Fibroblast of skin of right quadriceps (primary cell): ENCODE results near the gene HOXA13.

Source experiments
- DNase-seq: peaks from one replicate; pipeline ENCODE4 v3.0.0-alpha.2; 2013

The HOXA13 gene

GRCh38 chr7:27199849-27200760 lies at the start of gene HOXA13:
TSS of gene HOXA13 (minus strand) at chr7:27200091. CDS start at chr7:27200077, 14 bp downstream.
- DNase-seq: no peak

- peak; percentile 34 for DNase-seq
Observed at GRCh38 chr7:27248911-27249723, 49.2 kb upstream of the HOXA13 start.

DNA sequence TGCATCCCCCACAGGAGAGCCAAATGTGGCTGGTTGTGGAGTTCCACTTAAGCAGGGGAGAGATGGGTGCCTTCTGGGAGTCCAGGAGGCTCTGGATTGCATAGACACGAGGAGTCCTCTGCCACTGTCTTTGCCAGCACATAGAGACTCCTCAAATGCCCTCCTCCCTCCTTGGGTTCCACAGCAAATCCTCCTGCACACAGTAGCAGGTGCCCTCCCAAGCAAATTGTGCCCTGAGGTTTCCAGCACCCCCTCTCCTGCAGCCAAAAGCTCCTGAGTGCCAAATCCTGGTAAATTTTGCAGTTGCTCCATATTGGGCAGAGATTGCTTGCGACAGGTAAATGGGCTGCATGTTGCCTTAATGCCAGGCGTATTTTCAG lies 48.5 kb upstream of the HOXA13 start:
- DNase-seq: no peak

GRCh38 chr7:27247452-27248426 lies 47.8 kb upstream of the HOXA13 start:
- DNase-seq: no peak

DNA sequence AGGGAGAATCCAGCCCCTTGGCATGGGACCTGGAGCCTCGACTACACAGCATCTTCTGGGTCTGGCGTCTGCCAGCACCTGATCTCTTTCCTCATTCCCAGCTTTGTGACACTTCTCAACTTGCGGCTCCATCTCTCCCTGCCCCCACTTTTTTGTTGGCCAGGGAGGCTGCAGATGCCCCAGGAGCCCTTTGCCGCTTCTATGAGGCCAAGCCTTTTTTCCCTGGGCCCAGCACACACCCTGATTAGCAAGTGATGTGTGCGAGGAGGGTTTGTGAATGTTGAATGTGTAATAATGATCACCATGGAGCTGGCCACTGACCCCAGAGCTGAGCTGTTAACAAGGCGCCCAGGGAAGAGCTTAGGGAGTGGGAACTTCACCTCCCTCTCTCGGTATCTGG lies 47.1 kb upstream of the HOXA13 start:
- DNase-seq: no peak

DNA sequence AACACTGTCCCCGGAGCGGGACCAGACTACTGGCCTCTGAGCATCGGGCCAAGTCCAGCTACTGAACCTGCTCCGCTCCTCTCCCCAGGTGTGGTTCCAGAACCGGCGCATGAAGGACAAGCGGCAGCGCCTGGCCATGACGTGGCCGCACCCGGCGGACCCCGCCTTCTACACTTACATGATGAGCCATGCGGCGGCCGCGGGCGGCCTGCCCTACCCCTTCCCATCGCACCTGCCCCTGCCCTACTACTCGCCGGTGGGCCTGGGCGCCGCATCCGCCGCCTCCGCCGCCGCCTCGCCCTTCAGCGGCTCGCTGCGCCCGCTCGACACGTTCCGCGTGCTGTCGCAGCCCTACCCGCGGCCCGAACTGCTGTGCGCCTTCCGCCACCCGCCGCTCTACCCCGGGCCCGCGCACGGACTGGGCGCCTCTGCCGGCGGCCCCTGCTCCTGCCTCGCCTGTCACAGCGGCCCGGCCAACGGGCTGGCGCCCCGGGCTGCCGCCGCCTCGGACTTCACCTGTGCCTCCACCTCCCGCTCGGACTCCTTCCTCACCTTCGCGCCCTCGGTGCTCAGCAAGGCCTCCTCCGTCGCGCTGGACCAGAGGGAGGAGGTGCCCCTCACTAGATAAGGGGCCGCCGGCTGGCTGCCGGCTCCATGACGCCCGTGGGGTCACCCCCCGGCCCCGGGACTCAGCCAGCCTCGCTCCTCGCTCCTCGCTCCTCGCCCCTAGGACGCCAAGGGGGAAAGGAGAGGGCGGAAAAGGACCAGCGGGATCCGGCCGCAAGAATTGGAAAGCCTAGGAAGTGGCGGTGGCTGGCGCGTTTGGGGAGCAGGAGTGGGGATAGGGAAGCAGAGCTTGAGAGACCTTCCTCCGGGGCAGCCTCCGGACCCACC lies 46.2 kb upstream of the HOXA13 start:
- DNase-seq: no peak

GRCh38 chr7:27245124-27245797 lies 45.4 kb upstream of the HOXA13 start:
- DNase-seq: no peak

DNA sequence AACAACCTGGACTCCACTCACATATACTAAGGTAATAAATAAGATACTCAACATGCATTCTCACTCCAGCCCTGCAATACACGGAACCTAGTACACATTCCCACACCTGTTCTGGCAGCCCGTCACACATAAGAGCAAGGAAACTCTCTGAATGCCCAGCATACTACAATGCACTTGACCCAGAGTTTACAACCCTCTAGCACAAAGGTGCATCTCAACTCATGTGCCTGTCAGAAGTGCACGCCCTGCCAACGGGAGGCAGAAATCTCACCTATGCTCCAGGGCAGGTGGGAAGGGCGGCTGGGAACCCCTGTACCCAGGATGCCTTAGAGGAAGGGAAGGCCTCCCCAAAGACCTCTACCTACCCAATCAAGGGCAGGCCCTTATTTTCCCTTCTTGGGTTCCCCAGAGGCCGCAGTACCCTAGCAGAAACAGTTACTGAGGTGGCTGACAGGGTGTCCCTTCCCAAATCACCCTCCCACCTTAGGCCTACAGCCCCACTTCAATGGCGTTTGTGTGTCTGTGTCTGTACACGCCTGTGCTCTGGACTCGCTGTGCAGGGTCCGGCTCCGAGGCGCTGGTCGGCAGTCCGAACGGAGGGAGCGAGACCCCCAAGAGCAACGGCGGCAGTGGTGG lies 44.7 kb upstream of the HOXA13 start:
- DNase-seq: no peak

DNA sequence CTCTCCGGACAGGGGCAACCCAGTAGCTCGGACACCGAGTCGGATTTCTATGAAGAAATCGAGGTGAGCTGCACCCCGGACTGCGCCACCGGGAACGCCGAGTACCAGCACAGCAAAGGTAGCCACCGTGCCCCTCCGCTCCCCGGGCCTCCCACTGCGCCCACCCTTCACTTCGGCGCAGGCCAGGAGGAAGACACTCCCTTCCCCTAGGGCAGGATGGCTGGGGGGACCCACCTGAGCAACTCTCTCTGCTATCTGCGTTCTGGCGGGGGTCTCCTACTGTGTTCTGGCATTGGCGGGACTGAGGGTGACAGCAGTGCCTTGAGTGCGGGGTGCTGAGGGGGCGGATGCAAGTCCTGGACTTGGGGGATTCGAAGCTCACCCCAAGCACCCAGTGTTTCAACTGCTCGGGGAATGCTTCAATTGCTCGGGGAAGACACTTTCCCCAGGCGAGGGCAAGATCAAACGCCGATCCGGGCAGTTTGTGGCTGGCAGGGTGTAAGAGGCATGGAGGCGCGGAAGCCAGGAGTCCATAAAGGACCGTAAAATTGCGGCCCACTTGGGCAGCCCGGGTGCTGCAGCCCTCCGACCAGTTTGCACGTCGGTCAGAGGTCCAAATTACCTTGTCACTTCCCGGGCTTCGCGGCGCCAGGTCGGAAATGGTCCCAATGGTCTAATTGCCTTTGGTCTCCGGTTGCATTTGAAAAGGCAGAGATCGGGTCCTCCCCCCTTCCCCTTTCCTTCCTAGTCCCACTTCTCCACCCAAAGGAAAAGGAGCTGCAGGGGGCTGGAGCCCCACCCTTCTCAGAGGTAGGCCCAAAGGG lies 43.7 kb upstream of the HOXA13 start:
- DNase-seq: no peak

DNA sequence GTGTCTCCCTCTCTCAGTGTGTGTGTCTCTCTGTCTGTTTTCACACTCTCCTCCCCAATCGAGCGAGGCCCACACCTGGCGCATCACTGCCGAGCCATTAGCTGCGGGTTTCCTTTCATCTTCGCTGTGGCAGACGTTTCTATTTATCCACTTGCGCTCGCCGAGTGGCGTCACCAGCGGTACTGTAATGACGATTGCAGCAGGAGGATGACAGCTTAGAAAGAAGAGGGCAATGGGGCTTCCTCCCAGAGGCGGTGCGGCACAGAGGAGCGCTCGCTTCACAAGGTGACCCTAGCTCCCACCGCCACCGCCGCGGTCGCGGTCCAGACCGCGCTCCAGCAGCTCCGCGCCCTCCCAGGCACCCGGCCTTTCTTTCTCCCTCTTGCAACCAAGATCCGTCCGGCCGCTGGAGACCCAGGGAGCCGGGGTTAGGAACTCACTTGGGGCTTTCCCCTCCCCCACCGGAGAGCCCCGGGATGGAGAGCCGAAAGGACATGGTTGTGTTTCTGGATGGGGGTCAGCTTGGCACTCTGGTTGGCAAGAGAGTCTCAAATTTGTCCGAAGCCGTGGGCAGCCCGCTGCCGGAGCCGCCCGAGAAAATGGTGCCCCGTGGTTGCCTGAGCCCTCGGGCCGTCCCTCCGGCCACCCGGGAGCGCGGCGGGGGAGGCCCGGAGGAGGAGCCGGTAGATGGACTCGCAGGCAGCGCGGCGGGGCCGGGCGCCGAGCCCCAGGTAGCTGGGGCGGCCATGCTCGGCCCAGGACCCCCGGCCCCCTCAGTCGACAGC lies 42.9 kb upstream of the HOXA13 start, which contains the start of gene EVX1:
Gene EVX1 (plus strand): TSS at position 248 of the 785 bp plus-strand sequence. CDS start 229 bp downstream, at position 477.
- DNase-seq: no peak

- no peak for DNase-seq
Observed at GRCh38 chr7:27242154-27242553, 42.3 kb upstream of the HOXA13 start.

- DNase-seq: no peak
Observed at GRCh38 chr7:27241189-27242056, 41.5 kb upstream of the HOXA13 start.

DNA sequence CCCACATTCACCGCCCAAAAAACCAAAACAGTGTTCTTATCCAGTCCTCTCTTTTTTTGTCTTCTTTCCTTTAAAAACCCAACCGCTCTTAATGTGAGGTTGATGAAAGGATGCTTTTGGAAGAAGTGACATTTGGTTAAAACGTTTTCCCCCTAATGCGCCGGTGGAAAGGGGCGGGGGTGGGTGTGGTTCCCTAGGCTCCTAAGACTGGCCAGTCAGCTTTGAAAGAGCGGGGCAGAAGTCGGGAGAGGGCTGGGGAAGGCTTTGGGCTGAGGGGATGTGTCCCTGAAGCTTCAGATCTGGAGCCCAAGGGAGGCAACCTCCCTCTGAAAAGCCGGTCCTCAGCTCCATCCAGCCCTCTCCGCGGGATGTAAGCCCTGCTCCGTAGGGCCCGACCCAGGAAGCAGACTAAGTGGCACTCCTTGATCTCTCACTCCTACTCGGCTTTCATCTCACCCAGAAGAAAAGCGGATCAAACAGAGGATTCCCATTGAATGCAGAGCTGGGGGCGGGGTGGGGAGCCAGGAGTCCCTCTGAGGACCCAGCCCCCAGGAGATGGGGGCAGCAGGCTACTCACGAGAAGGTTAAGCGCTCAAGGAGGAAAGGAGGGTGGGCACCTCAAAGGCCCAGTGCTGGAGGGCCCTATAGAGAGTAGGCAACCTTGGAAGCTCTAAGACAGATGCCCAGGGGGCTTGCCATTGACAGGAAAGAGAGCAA lies 40.3 kb upstream of the HOXA13 start:
- DNase-seq: no peak

DNA sequence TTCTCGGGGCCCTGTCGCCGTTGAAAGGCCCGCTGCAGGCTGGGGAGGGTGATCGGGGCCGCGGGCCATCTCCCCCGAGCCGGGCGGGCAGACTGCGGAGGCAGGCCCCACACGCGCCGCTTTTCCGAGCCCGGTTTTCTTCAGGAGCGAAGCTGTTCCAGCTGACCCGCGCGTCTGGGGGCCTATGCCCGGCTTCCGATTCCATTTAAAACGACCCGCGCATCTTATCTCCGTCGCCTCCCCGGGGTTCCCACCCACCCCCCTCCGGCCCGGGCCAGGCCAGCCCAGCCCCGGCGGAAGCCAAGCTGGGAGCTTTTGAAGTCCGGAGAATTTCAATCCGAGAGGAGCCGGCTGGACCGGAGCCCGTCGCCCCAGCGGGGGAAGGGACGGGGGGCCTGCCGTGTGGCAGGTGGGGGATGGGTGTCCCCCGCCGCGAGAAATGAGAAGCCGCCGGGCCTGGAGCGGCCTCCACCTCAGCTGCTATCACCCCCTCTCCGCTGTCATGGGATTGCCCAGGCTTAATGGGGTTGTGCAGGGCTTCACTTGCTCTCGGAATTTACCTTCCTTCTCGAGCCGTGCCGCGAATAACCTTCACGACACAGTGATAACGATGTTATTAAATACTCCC lies 39.6 kb upstream of the HOXA13 start:
- DNase-seq: no peak

- DNase-seq: no peak
Observed at GRCh38 chr7:27238979-27239386, 39.1 kb upstream of the HOXA13 start.

DNA sequence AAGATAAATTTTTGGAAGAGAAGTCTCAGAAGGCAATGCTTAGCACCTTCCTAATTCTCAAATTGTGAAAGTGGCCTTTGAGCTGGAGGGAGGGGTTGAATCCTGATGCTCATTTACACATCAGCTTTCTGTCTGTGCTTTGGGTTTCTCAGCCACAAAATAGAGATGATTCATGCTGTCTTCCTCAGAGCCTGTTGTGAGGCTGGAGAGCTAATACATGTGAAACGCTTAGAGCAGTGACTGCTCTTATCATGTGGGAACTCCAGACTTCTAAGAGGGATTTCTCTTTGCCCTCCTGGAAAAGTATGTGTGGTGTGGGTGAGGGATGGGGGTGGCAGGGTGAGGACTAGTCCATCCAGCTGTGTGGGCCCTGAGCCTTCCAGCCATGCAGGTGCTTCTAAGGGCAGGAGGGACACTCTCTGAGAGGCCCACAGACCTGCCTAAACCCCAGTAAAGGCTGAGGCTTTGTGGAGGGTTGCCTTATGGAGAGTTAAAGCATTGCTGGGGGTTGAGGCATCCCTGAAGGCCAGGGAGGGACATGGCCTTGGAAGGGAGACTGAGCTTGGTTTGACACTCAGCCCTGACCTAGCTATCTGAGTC lies 37.9 kb upstream of the HOXA13 start:
- DNase-seq: peak; percentile 50
